SK-N-SH (cell line): Measurements from ENCODE around the gene ILK. TPM values are rescaled to one million over a fixed set of nuclear protein-coding genes. Genes with fewer than 3 reads are reported as not detected.

Experiments used
- CTCF ChIA-PET: fragments of 300-600, 350-600 bp; formaldehyde crosslinking; extraction: SDS; loops from one replicate; lab custom pipeline; 2021; lab: Yijun Ruan, JAX
- POLR2A ChIA-PET: fragments of 350-600 bp; sonication (Branson Sonifier 250); formaldehyde crosslinking; extraction: SDS; loops from one replicate; lab custom pipeline; 2020; ENCODE audit warnings: antibody characterized with exemption, inconsistent platforms; lab: Yijun Ruan, JAX
- DNase-seq: peaks from one replicate; pipeline ENCODE4 v3.0.0; 2012
- H2AFZ ChIP-seq: fragments of 200-600 bp; sonication (generic); 2 replicates; pipeline ENCODE4 v1.8.1; 2016; ENCODE audit warnings: antibody characterized with exemption, mild to moderate bottlenecking, low read depth
- H3F3A ChIP-seq: fragments of 200-600 bp; sonication (generic); replicated peaks from 2 replicates; pipeline ENCODE3; 2016; ENCODE audit warnings: antibody characterized with exemption, mild to moderate bottlenecking; ENCODE audit not compliant: insufficient read depth
- H3K27ac ChIP-seq, 2 experiments: fragments of 200-500 bp in 1 of 2; fragments of 200-600 bp in 1 of 2; sonication (Bioruptor generic) in 1 of 2; sonication (generic), shearing (Covaris generic) in 1 of 2; 2 replicates each; pipeline versions ENCODE4 v1.5.1 to v1.6.1; 2014 to 2016; ENCODE audit warnings: low read depth in 2 of 2, inconsistent platforms in 1 of 2, low read length in 1 of 2, mild to moderate bottlenecking in 1 of 2, mixed read lengths in 1 of 2
- H3K27me3 ChIP-seq: fragments of 200-600 bp; sonication (generic), shearing (Covaris generic); 2 replicates; pipeline ENCODE4 v1.6.1; 2016; ENCODE audit warnings: mixed run types; ENCODE audit not compliant: insufficient read depth
- H3K36me3 ChIP-seq, 2 experiments: fragments of 200-500 bp in 1 of 2; fragments of 200-600 bp in 1 of 2; sonication (Bioruptor generic) in 1 of 2; sonication (generic) in 1 of 2; replicated peaks in 1 of 2; 2 replicates each; pipeline versions ENCODE3 to v1.5.1; 2014 to 2016; ENCODE audit warnings: low read length in 1 of 2, mild to moderate bottlenecking in 1 of 2; ENCODE audit not compliant: insufficient read depth in 2 of 2, control insufficient read depth in 1 of 2
- H3K4me1 ChIP-seq, 2 experiments: fragments of 200-500 bp in 1 of 2; fragments of 200-600 bp in 1 of 2; sonication (Bioruptor generic) in 1 of 2; sonication (generic), shearing (Covaris generic) in 1 of 2; 2 replicates each; pipeline versions ENCODE4 v1.5.1 to v1.6.1; 2014 to 2016; ENCODE audit warnings: low read depth in 1 of 2, low read length in 1 of 2, mixed run types in 1 of 2; ENCODE audit not compliant: insufficient read depth in 2 of 2, control insufficient read depth in 1 of 2
- H3K4me2 ChIP-seq: fragments of 200-600 bp; sonication (generic), shearing (Covaris generic); 2 replicates; pipeline ENCODE4 v1.6.1; 2017; ENCODE audit warnings: mixed run types
- H3K4me3 ChIP-seq, 2 experiments: fragments of 200-500 bp in 1 of 2; fragments of 200-600 bp in 1 of 2; sonication (Bioruptor generic) in 1 of 2; sonication (generic), shearing (Covaris generic) in 1 of 2; 2 replicates each; pipeline versions ENCODE4 v1.5.1 to v1.8.1; 2014 to 2016; ENCODE audit warnings: low read depth in 2 of 2, inconsistent platforms in 1 of 2, low read length in 1 of 2, mild to moderate bottlenecking in 1 of 2, mixed read lengths in 1 of 2, moderate library complexity in 1 of 2
- H3K79me2 ChIP-seq: fragments of 200-600 bp; sonication (generic); 2 replicates; pipeline ENCODE4 v1.8.1; 2017; ENCODE audit warnings: mild to moderate bottlenecking; ENCODE audit not compliant: insufficient read depth
- H3K9ac ChIP-seq: fragments of 200-600 bp; sonication (generic); 2 replicates; pipeline ENCODE4 v1.6.1; 2017; ENCODE audit warnings: mixed run types
- H3K9me2 ChIP-seq: fragments of 200-600 bp; sonication (generic); 2 replicates; pipeline ENCODE4 v1.6.1; 2017; ENCODE audit warnings: mixed run types
- H3K9me3 ChIP-seq: fragments of 200-600 bp; sonication (generic); 2 replicates; pipeline ENCODE4 v1.6.1; 2017; ENCODE audit warnings: mixed run types, mild to moderate bottlenecking, moderate library complexity
- H4K20me1 ChIP-seq: fragments of 200-600 bp; sonication (generic); 2 replicates; pipeline ENCODE4 v1.6.1; 2017; ENCODE audit warnings: mild to moderate bottlenecking, mixed run types; ENCODE audit not compliant: insufficient read depth
- CHD2 ChIP-seq: fragments of 150-350 bp; IDR thresholded peaks from 2 replicates; pipeline ENCODE4 v1.6.1; 2018; ENCODE audit warnings: low read length; ENCODE audit not compliant: partially characterized antibody
- CTCF ChIP-seq: fragments of 200-600 bp; sonication (generic); IDR thresholded peaks from 2 replicates; pipeline ENCODE4 v1.6.1; 2017; ENCODE audit warnings: antibody characterized with exemption, mild to moderate bottlenecking, moderate library complexity
- FOSL2 ChIP-seq: IDR thresholded peaks from 2 replicates; pipeline ENCODE4 v1.4.0; 2012; ENCODE audit warnings: low read depth, mild to moderate bottlenecking, moderate library complexity, borderline replicate concordance
- FOXJ3 ChIP-seq: sonication (generic); formaldehyde crosslinking; IDR thresholded peaks from 2 replicates; pipeline ENCODE4 v1.5.1; 2020; ENCODE audit warnings: mild to moderate bottlenecking, missing genetic modification reagents
- FOXM1 ChIP-seq: IDR thresholded peaks from 2 replicates; pipeline ENCODE4 v1.4.0; 2012; ENCODE audit warnings: low read depth, mild to moderate bottlenecking
- GATA2 ChIP-seq: sonication (generic); formaldehyde crosslinking; IDR thresholded peaks from 2 replicates; pipeline ENCODE4 v1.5.0; 2020; ENCODE audit warnings: mild to moderate bottlenecking, missing genetic modification reagents
- MEF2A ChIP-seq: IDR thresholded peaks from 2 replicates; pipeline ENCODE4 v1.4.0; 2012; ENCODE audit warnings: low read depth, borderline replicate concordance
- MXI1 ChIP-seq: IDR thresholded peaks from 2 replicates; pipeline ENCODE4 v1.6.1; 2012; ENCODE audit warnings: mild to moderate bottlenecking, low read depth, low read length, improper control_type of control experiment
- NFIC ChIP-seq: IDR thresholded peaks from 2 replicates; pipeline ENCODE4 v1.4.0; 2012; ENCODE audit warnings: borderline replicate concordance
- NRF1 ChIP-seq: IDR thresholded peaks from 2 replicates; pipeline ENCODE4 v1.6.1; 2012; ENCODE audit warnings: low read depth, mild to moderate bottlenecking, low read length
- PBX3 ChIP-seq: IDR thresholded peaks from 2 replicates; pipeline ENCODE4; 2012
- POLR2AphosphoS5 ChIP-seq: IDR thresholded peaks from 2 replicates; pipeline ENCODE4 v1.6.1; 2012; ENCODE audit warnings: low read depth, low read length
- RAD21 ChIP-seq: IDR thresholded peaks from 2 replicates; pipeline ENCODE4 v1.6.1; 2012; ENCODE audit warnings: mild to moderate bottlenecking, low read length
- RCOR1 ChIP-seq: fragments of 150-350 bp; IDR thresholded peaks from 2 replicates; pipeline ENCODE4 v1.6.1; 2017; ENCODE audit warnings: antibody characterized with exemption, low read length
- REST ChIP-seq: IDR thresholded peaks from 2 replicates; pipeline ENCODE4 v1.6.1; 2012; ENCODE audit warnings: mild to moderate bottlenecking, low read depth, low read length, moderate library complexity
- SIN3A ChIP-seq: IDR thresholded peaks from 2 replicates; pipeline ENCODE4 v1.6.1; 2012; ENCODE audit warnings: low read depth, mild to moderate bottlenecking, low read length, moderate library complexity, borderline replicate concordance
- TCF12 ChIP-seq: IDR thresholded peaks from 2 replicates; pipeline ENCODE4 v1.4.0; 2012
- USF2 ChIP-seq: fragments of 150-350 bp; IDR thresholded peaks from 2 replicates; pipeline ENCODE4 v1.6.1; 2017; ENCODE audit warnings: antibody characterized with exemption, low read length, low read depth, borderline replicate concordance
- YY1 ChIP-seq: IDR thresholded peaks from 2 replicates; pipeline ENCODE4 v1.4.0; 2012; ENCODE audit warnings: low read depth, mild to moderate bottlenecking
- ZBTB33 ChIP-seq: IDR thresholded peaks from 2 replicates; pipeline ENCODE4 v1.4.0; 2012; ENCODE audit warnings: low read depth, borderline replicate concordance
- WGBS: methylation state at CpG from one replicate; pipeline ENCODE4 v1.1.6; 2017; ENCODE audit warnings: low lambda C conversion rate; 5-methylcytosine and 5-hydroxymethylcytosine counted together
- polyA plus RNA-seq, 3 experiments: library from polyadenylated mRNA; depleted of rRNA; stranded (reverse); fragments of >200 nt; gene quantifications; 2 replicates each; pipeline ENCODE4 v1.2.3, GENCODE V29; 2012

Gene ILK
- polyA plus RNA-seq, 1 of the 3 experiments (the other 2 are of a cell fraction): 241 TPM

GRCh38 chr11:6629573-6629891 lies 26.0 kb downstream of the ILK start:
- Histone ChIP-seq H3K27ac (no peak overlapping the region), H3K27me3 (no peaks in the 10 kb centered on the region), H3K4me1 (no peaks in the 10 kb centered on the region), H4K20me1 (no peaks in the 10 kb centered on the region), H3K4me3 (no peak overlapping the region), H3K9ac (no peak overlapping the region), H3K9me3 (no peaks in the 10 kb centered on the region), H3K36me3 (peaks cover 0 to 28% of the 10 kb centered on the region in 2 experiments), H3F3A (no peaks in the 10 kb centered on the region), H3K4me2 (no peak overlapping the region), H3K79me2 (no peaks in the 10 kb centered on the region), H3K9me2 (no peaks in the 10 kb centered on the region), H2AFZ (no peak overlapping the region)
- POLR2A ChIA-PET: no interaction called here
- no peak for DNase-seq
- 90% methylated on average over 12 of the region's 24 CpGs for WGBS
- no peak for TF ChIP-seq MEF2A
- no peak for TF ChIP-seq RAD21
- no peak for TF ChIP-seq PBX3
- TF ChIP-seq NFIC: no peak
- no peak for TF ChIP-seq MXI1
- no peak for TF ChIP-seq RCOR1
- no peak for TF ChIP-seq TCF12
- no peak for TF ChIP-seq CTCF
- TF ChIP-seq REST: no peak
- no peak for TF ChIP-seq FOXJ3 (CRISPR knock-in tag)
- TF ChIP-seq CHD2: no peak
- TF ChIP-seq FOXM1: no peak
- no peak for TF ChIP-seq FOSL2
- TF ChIP-seq USF2: no peak
- no peak for TF ChIP-seq GATA2 (CRISPR knock-in tag)
- no peak for TF ChIP-seq SIN3A
- TF ChIP-seq POLR2AphosphoS5: no peak
- no peak for TF ChIP-seq ZBTB33
- TF ChIP-seq YY1: no peak
- TF ChIP-seq NRF1: no peak
- CTCF ChIA-PET: no interaction called here
